A549 treated with dexamethasone at 1 μM for 4 hours (cell line): ENCODE measurements around the gene UPP2. TPM values are rescaled to one million over a fixed set of nuclear protein-coding genes. Genes with fewer than 3 reads are reported as not detected.

Source experiments
- total RNA-seq: library from RNA; stranded (reverse); fragments of 200-300 nt; extraction: Qiagen RNA extraction; gene quantifications from 5 replicates; pipeline ENCODE4 v1.2.3, GENCODE V29; 2022

UPP2 gene
- not detected in 5 replicates for total RNA-seq

DNA sequence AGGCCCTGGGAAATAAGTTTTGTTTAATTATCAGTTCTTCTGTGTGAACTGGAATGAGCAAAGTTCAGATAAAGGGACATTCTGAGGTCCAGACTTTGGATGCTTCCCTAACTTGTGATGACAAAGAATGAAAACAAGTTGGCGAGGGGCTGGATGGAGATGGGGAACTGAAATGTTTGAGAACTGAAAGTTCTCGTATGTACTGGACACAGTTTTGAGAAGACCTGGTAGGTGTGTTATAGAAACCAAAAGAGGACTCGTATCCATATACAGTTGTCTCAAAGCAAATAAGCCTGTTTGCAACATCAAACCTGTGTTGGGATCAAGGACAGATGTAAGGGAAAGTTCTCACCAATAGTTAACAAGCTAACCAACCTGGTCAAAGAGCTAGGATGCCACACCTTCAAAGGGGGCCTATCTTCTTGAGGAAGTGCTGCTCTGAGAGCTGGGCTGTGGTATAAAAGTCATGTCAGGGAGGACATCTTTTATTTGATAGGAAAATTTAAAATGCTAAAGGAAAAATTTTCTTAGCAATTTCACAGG, at the start of gene UPP2:
Gene UPP2, plus strand, starts transcription at position 493 of the 543 bp plus-strand sequence. CDS start 188 bp downstream, outside the sequence.

Other genes starting within 250 kb of the UPP2 start
- gene ACVR1, start 225.5 kb upstream of the UPP2 start, total RNA-seq, result 19.6 to 22.5 TPM (median 20.3 TPM) in 5 replicates